Epithelial cell of prostate (primary cell): ENCODE results near the gene ELMO2.
A peak's percentile ranks its signal among the peaks of the same experiment; 100 is the strongest.

Experiments
- DNase-seq: peaks from one replicate; pipeline ENCODE4 v3.0.0-alpha.2; 2011; ENCODE audit warnings: low read depth, low spot score
- H3K27ac ChIP-seq: fragments of 450-650 bp; 2 replicates; pipeline ENCODE4 v1.5.1; 2017; ENCODE audit warnings: mild to moderate bottlenecking

The ELMO2 gene

GRCh38 chr20:46374383-46374782 is 32.0 kb downstream of the ELMO2 start:
- no peak overlapping the region for H3K27ac ChIP-seq
- DNase-seq, result no peak

GRCh38 chr20:46371656-46372055 is 34.8 kb downstream of the ELMO2 start:
- no peak overlapping the region for H3K27ac ChIP-seq
- DNase-seq, result no peak

GRCh38 chr20:46368902-46369268 is 37.5 kb downstream of the ELMO2 start:
- H3K27ac ChIP-seq, result no peak overlapping the region
- no peak for DNase-seq

- H3K27ac ChIP-seq, result no peak overlapping the region
- DNase-seq, result no peak
Measured at GRCh38 chr20:46367967-46368901, 38.2 kb downstream of the ELMO2 start.

- no peak for DNase-seq
- H3K27ac ChIP-seq, result no peak overlapping the region
Measured at GRCh38 chr20:46367234-46367633, 39.2 kb downstream of the ELMO2 start.

GRCh38 chr20:46366826-46367225 is 39.6 kb downstream of the ELMO2 start:
- no peak for DNase-seq
- no peak overlapping the region for H3K27ac ChIP-seq

GRCh38 chr20:46365487-46366220 is 40.8 kb downstream of the ELMO2 start:
- H3K27ac ChIP-seq, result no peak overlapping the region
- no peak for DNase-seq

GRCh38 chr20:46364670-46365486 is 41.5 kb downstream of the ELMO2 start:
- no peak for DNase-seq
- H3K27ac ChIP-seq, result peak overlapping the region; percentile 88

GRCh38 chr20:46363874-46364669 is 42.3 kb downstream of the ELMO2 start:
- peak overlapping the region; percentile 88 for H3K27ac ChIP-seq
- peak; percentile 49 for DNase-seq

GRCh38 chr20:46362921-46363867 is 43.2 kb downstream of the ELMO2 start:
- DNase-seq, result no peak
- peak overlapping the region; percentile 88 for H3K27ac ChIP-seq

- DNase-seq, result no peak
- H3K27ac ChIP-seq, result no peak overlapping the region
Measured at GRCh38 chr20:46361811-46362210, 44.6 kb downstream of the ELMO2 start.

GRCh38 chr20:46361381-46361780 is 45.0 kb downstream of the ELMO2 start:
- no peak overlapping the region for H3K27ac ChIP-seq
- DNase-seq, result no peak

- DNase-seq, result no peak
- H3K27ac ChIP-seq, result no peak overlapping the region
Measured at GRCh38 chr20:46359233-46359751, 47.1 kb downstream of the ELMO2 start.

GRCh38 chr20:46358346-46359058 is 47.9 kb downstream of the ELMO2 start:
- H3K27ac ChIP-seq, result no peak overlapping the region

GRCh38 chr20:46357030-46357514 is 49.3 kb downstream of the ELMO2 start:
- H3K27ac ChIP-seq, result no peak overlapping the region
- no peak for DNase-seq

More at GRCh38 chr20:46358346-46359058, 47.9 kb downstream of the ELMO2 start:
- DNase-seq, result no peak

- no peak for DNase-seq
- no peak overlapping the region for H3K27ac ChIP-seq
Measured at GRCh38 chr20:46356195-46357029, 50.0 kb downstream of the ELMO2 start.

GRCh38 chr20:46355778-46356177 is 50.6 kb downstream of the ELMO2 start:
- no peak overlapping the region for H3K27ac ChIP-seq
- no peak for DNase-seq
